Activated CD4-positive, alpha-beta T cell treated with anti-CD3 and anti-CD28 coated beads, Interleukin-10, Interleukin-2, amounts not matched to agents 100 ng/mL and 50 ng/mL, durations not matched to agents 16 hours and 8 hours (primary cell): Measurements from ENCODE around the gene PIP4K2B.
"Not testable (repeated sequence)": the region's sequence is repeated elsewhere in the genome, so short reads cannot be mapped to it uniquely, and the experiment has no call there.

Source experiments
- DNase-seq: peaks from one replicate; pipeline ENCODE4 v3.0.0-alpha.2; 2020

The PIP4K2B gene

DNA sequence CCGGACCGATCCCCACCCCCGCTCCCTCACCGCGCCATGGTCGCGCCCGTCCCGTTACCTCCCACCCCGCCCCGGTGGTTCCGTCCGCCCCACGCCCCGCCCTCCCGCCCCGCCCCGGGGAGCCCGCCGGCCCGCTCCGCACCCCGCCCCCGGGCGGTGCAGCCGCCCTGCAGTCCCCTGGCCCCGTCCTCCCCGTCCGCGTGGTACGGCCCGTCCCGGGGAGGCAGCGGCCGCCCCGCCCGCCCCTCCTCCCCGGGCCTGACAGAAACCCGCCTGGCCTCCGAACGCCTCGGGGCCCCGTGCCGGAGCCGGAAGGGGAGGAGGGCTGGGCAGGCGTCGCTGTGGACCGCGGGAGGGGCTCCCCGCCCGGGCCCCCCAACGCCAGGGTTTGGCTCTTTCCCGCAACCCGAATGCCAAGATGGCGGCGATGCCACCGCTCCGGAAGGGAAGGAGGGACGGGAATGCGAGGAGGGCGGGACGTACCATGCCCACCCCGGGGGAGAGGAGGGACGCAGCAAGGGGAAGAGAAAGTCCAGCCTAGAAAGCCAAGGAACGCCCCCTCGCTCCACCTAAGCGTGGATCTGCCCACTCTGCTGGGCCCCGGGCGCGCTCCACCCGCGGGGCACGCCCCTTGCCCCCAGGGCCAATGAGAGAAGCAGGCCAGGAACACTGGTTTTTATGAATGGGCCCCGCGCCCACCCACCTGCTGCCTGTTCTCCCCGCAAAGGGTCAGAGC is at the start of gene PIP4K2B:
TSS of gene PIP4K2B (minus strand) at position 56 of the 736 bp plus-strand sequence. CDS start 132 bp downstream, outside the sequence.
- DNase-seq: peak; percentile 96

GRCh38 chr17:38848557-38848891 is 49.2 kb upstream of the PIP4K2B start:
- DNase-seq: no peak

DNA sequence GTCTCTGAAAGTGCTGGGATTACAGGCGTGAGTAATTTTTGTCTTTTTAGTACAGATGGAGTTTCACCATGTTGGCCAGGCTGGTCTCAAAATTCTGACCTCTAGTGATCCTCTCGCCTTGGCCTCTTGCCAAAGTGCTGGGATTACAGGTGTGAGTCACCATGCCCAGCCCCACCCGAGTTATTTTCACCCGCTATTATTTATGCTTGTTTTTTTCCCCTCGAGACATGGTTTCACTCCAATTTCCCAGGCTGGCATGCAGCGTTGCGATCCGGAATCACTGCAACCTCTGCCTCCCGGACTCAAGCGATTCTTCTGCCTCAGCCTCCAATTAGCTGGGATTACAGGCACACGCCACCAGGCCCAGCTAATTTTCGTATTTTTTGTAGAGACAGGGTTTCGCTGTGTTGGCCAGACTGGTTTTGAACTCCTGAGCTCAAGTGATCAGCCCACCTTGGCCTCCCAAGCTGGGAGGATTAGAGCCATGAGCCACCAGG is 45.0 kb upstream of the PIP4K2B start:
- no peak for DNase-seq

GRCh38 chr17:38825762-38826247 is 26.4 kb upstream of the PIP4K2B start:
- no peak for DNase-seq

GRCh38 chr17:38824899-38825761 is 25.8 kb upstream of the PIP4K2B start, which contains the start of gene CWC25:
CWC25 (minus strand) TSS chr17:38825321; CDS start chr17:38825183, 138 bp downstream.
- DNase-seq: peak; percentile 96

- DNase-seq: peak; percentile 76
Observed at GRCh38 chr17:38815576-38816193, 16.3 kb upstream of the PIP4K2B start.

GRCh38 chr17:38809828-38810227 is 10.5 kb upstream of the PIP4K2B start:
- no peak for DNase-seq

DNA sequence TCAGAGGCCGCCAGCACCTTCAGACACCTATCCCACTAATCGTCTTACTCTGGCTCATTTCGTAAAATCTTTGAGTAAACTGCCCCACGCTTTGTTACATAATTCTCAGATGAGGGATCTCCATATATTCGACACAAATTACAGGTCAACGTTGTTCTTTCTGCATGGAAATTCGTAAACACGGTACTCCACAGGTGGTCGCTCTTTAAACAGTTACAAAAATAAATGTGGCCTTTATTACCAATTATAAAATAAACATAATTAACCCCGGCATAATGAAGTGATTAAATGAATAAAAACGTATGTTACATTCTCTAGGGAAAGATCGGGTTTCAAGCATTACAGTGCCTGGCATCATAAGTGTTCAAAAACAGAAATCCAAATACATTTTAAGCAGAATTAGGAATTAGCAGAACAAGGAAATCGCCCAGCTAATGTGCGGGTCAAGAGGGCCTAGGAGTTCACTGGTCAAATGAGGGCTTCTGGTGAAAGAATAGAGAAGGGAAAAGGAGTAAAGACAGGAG is 943 bp upstream of the PIP4K2B start:
- no peak for DNase-seq

DNA sequence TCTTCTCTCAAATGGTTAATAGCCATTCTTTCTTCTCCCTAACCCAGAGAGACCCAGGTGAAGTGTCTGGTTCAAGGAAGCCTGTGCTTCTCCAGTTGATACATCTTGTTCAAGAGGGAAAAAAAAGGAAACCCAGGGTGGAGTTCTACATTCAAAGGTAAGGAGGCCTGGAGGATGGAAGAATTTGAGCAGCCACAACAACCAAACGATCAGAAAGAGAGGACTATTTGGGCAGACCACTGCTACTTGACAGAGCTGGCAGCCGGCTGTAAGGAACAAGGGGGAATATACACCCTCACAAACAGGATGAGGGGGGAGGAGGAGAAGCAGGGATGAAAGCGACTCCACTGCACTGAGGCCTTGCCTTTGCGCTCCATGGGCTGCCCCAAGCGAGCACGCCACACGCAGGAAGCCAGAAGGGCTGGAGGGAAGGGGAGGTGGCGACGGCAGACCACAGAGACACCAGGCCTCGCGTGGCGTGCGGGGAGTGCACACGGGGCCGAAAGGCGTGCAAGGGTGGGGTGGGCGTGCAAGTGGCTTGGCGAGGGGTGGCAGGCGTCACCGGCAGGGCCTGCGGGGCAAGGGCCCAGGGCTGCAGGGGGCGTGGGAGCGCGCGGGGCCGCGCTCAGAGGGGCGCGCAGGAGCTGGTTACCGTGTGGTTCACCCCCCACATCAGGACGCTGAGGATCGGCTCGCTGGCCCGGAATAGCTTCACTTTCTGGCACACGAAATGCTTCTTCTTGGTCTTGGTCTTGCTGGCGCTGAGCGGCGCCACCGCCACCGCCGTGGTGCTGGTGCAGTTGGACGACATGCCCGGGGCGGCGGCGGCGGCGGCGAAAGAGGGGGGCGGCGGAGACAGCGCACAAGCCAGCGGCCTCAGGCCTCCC is 499 bp downstream of the PIP4K2B start:
- DNase-seq: peak; percentile 71

DNA sequence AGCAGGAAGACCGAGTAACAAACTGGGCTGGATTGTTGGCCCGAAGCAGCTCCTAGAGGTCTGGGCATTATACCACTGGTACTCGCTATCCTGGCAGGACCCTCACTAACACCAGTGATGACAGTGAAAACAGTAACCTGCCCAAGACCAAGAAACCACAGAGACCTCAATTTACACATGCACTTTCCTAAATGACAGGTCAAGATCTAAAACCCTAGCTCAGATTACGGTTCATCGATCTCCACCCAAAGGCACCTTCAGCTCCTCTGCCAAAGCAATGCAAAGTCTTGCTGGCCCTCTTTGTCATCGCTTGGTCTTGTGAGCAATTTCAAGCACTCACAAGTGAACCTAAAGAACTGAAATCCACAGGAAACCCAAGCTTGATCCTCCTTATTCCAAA is 1.5 kb downstream of the PIP4K2B start:
- DNase-seq: peak; percentile 15

GRCh38 chr17:38797158-38797490 is 2.2 kb downstream of the PIP4K2B start:
- DNase-seq: no peak

DNA sequence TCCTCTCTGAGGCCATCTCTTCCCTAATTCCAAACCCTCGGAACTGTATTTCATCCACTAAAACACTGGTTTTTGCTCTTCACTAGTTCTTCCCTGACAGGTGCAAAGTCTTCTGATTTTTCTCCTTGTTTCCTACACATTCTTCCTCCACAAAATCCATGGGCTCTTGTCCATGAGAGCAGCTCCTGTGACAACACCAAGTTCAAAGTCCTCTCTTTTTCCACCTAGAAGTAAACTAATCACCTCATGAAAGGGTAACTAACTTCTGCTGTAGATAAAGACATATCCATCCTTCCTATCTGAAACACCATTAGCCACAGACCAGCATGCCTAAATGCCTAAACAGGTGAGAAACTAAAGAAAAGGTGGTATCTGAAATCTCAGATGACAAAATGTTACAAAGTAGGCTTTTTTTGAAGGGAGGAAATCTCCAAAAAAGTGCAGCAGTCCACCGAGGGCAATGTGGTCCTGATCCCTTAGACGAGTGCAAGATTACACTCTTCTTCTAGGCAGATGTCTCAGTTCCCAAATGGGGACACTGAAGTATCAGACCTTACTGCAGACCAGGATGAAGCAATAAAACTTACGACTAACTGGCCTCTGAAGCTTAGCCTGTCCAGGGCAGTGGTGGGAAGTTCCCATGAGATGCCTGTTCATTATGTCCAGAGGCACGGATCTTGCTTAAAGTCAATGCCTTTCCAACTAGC is 2.8 kb downstream of the PIP4K2B start:
- DNase-seq: no peak

- no peak for DNase-seq
Observed at GRCh38 chr17:38794221-38794620, 5.1 kb downstream of the PIP4K2B start.

GRCh38 chr17:38791162-38791561 is 8.2 kb downstream of the PIP4K2B start:
- DNase-seq: no peak

DNA sequence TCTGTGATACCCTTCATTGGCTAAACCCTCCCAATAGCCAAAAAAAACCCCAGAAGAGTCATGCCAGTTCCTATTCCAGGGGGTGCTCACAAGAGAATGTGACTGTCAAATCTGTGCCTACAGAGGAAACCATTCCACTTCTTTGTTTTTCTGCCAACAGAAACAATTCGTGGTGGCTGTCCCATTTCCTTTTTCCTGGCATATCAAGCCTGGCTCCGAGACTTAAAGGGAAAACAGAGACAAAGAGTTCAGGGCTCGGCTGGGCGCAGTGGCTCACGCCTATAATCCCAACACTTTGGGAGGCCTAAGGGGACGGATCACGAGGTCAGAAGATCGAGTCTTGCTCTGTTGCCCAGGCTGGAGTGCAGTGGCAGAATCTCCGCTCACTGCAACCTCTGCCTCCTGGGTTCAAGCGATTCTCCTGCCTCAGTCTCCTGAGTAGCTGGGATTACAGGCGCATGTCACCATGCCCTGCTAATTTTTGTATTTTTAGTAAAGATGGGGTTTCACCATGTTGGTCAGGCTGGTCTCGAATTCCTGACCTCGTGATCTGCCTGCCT is 9.1 kb downstream of the PIP4K2B start:
- DNase-seq: not testable (repeated sequence)

- DNase-seq: no peak
Observed at GRCh38 chr17:38789185-38789584, 10.2 kb downstream of the PIP4K2B start.

- DNase-seq: not testable (repeated sequence)
Observed at GRCh38 chr17:38787999-38788398, 11.4 kb downstream of the PIP4K2B start.

GRCh38 chr17:38786372-38786771 is 13.0 kb downstream of the PIP4K2B start:
- DNase-seq: no peak

DNA sequence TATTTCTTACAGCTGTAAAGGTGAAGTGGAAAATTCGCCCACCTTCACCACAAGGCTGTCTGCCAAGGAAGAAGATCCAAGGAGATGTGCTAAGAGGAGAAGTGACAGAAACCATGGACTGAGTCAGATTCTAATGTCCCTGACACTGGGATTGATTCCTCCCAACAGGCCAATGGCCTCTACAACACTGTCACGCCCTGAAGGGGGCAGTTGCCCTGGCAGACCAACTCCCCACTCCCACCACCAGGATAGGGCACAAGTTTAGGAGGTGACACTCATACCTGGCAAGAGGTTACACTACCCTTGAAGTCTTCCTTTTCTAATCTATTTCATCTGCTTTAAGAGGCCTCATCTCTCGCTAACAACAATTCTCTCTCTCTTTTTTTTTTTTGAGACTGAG is 16.1 kb downstream of the PIP4K2B start:
- no peak for DNase-seq

DNA sequence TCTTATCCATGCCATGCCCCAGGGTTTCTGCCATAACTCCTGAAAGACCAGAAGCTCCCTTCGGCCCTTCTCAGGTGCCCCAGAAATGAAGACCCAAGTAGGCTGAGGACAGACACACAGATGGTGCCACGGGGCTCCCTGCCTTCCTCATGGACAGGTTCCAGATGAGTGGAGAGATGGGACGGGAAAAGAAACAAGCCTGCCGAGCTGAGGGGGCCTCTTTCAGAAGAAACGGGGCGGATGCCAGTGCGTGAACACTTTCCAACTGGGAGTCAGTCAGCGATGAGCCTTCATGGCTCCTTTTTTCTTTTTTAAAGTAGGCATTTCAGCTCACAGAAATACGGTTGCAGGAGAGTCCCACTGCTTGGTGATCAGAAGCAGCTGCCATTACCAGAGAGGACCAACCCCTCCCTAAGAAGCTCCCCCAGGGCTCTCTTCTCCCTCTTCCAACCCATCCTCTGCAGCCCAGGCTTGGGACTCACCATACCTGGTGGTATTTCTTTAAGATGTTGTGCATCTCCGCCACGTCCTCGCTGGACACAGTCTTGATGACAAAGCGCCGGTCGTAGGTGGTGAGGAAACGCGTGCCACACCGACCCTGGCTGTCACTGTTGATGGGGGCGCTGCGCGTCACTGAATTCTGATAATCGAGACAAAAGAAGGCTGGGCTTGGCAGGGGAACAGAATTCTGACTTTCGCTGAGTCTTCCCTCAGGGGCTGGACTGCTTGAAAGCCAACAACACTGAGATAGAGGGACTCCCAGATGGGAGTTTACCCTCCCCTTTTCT is 19.2 kb downstream of the PIP4K2B start:
- DNase-seq: no peak
